ENCODE data around the gene EXOC6B. TPM values are rescaled to one million over a fixed set of nuclear protein-coding genes. Genes with fewer than 3 reads are reported as not detected.

The EXOC6B gene
- total and polyA plus RNA-seq, 2 of the 8 experiments (the other 6 are each of a cell fraction or from before 2014, with no cell fraction given): 13.5 to 33.0 TPM

- TF ChIP-seq, protein P1, sequence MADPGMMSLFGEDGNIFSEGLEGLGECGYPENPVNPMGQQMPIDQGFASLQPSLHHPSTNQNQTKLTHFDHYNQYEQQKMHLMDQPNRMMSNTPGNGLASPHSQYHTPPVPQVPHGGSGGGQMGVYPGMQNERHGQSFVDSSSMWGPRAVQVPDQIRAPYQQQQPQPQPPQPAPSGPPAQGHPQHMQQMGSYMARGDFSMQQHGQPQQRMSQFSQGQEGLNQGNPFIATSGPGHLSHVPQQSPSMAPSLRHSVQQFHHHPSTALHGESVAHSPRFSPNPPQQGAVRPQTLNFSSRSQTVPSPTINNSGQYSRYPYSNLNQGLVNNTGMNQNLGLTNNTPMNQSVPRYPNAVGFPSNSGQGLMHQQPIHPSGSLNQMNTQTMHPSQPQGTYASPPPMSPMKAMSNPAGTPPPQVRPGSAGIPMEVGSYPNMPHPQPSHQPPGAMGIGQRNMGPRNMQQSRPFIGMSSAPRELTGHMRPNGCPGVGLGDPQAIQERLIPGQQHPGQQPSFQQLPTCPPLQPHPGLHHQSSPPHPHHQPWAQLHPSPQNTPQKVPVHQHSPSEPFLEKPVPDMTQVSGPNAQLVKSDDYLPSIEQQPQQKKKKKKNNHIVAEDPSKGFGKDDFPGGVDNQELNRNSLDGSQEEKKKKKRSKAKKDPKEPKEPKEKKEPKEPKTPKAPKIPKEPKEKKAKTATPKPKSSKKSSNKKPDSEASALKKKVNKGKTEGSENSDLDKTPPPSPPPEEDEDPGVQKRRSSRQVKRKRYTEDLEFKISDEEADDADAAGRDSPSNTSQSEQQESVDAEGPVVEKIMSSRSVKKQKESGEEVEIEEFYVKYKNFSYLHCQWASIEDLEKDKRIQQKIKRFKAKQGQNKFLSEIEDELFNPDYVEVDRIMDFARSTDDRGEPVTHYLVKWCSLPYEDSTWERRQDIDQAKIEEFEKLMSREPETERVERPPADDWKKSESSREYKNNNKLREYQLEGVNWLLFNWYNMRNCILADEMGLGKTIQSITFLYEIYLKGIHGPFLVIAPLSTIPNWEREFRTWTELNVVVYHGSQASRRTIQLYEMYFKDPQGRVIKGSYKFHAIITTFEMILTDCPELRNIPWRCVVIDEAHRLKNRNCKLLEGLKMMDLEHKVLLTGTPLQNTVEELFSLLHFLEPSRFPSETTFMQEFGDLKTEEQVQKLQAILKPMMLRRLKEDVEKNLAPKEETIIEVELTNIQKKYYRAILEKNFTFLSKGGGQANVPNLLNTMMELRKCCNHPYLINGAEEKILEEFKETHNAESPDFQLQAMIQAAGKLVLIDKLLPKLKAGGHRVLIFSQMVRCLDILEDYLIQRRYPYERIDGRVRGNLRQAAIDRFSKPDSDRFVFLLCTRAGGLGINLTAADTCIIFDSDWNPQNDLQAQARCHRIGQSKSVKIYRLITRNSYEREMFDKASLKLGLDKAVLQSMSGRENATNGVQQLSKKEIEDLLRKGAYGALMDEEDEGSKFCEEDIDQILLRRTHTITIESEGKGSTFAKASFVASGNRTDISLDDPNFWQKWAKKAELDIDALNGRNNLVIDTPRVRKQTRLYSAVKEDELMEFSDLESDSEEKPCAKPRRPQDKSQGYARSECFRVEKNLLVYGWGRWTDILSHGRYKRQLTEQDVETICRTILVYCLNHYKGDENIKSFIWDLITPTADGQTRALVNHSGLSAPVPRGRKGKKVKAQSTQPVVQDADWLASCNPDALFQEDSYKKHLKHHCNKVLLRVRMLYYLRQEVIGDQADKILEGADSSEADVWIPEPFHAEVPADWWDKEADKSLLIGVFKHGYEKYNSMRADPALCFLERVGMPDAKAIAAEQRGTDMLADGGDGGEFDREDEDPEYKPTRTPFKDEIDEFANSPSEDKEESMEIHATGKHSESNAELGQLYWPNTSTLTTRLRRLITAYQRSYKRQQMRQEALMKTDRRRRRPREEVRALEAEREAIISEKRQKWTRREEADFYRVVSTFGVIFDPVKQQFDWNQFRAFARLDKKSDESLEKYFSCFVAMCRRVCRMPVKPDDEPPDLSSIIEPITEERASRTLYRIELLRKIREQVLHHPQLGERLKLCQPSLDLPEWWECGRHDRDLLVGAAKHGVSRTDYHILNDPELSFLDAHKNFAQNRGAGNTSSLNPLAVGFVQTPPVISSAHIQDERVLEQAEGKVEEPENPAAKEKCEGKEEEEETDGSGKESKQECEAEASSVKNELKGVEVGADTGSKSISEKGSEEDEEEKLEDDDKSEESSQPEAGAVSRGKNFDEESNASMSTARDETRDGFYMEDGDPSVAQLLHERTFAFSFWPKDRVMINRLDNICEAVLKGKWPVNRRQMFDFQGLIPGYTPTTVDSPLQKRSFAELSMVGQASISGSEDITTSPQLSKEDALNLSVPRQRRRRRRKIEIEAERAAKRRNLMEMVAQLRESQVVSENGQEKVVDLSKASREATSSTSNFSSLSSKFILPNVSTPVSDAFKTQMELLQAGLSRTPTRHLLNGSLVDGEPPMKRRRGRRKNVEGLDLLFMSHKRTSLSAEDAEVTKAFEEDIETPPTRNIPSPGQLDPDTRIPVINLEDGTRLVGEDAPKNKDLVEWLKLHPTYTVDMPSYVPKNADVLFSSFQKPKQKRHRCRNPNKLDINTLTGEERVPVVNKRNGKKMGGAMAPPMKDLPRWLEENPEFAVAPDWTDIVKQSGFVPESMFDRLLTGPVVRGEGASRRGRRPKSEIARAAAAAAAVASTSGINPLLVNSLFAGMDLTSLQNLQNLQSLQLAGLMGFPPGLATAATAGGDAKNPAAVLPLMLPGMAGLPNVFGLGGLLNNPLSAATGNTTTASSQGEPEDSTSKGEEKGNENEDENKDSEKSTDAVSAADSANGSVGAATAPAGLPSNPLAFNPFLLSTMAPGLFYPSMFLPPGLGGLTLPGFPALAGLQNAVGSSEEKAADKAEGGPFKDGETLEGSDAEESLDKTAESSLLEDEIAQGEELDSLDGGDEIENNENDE (IDR thresholded peaks at IDR 0.05; ENCODE audit: insufficient replicate concordance, low read length): no peak
- no peak for TF ChIP-seq POLR2A (IDR thresholded peaks at IDR 0.05; ENCODE audit: control extremely low read depth in 1 of 2, low read depth in 2 of 2, low read length in 2 of 2)
- TF ChIP-seq NANOG (IDR thresholded peaks at IDR 0.05; ENCODE audit: insufficient read depth, low read depth, low read length, poor library complexity, severe bottlenecking): no peak
These were observed 685.2 kb downstream of the EXOC6B start (continued) for GRCh38 chr2:72140621-72140960.
